Activated CD8-positive, alpha-beta memory T cell treated with anti-CD3 and anti-CD28 coated beads for 1 hour (primary cell): ENCODE results near the gene ANKRD35.
"Not testable (repeated sequence)": the region's sequence is repeated elsewhere in the genome, so short reads cannot be mapped to it uniquely, and the experiment has no call there.

ENCODE experiments used
- DNase-seq, 2 donors: peaks; one replicate each; pipeline ENCODE4 v3.0.0-alpha.2; 2020; ENCODE audit warnings: low read depth in 1 of 2; ENCODE audit errors: extremely low read depth in 1 of 2

Gene ANKRD35

GRCh38 chr1:145858901-145859490 is 26.7 kb downstream of the ANKRD35 start, which contains the start of gene PIAS3:
TSS of gene PIAS3 (minus strand) at chr1:145859081. CDS start at chr1:145858990, 91 bp downstream.
- DNase-seq = peak; percentile 47 to 71

- DNase-seq = peak; percentile 36 to 54
Measured at GRCh38 chr1:145858238-145858900, 27.3 kb downstream of the ANKRD35 start.

DNA sequence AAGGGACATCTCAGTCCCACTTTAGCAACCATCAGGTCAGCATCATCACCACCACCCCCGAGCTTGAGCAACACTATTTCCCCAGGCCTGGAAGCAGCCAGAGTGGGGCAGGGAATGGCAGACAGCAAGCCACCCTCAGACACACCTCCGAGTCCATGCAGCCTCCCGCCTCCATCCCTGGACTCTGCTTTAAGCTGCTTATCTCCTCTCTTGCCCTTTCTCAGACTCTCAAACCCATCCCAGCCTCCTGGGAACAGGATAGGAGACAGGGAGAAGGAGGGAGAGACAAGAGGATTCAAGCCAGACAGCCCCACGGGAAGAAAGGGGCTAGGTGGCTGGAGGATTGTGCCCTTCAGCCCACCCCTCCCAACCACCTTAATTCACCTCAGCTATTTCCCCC is 28.5 kb downstream of the ANKRD35 start:
- DNase-seq = no peak

DNA sequence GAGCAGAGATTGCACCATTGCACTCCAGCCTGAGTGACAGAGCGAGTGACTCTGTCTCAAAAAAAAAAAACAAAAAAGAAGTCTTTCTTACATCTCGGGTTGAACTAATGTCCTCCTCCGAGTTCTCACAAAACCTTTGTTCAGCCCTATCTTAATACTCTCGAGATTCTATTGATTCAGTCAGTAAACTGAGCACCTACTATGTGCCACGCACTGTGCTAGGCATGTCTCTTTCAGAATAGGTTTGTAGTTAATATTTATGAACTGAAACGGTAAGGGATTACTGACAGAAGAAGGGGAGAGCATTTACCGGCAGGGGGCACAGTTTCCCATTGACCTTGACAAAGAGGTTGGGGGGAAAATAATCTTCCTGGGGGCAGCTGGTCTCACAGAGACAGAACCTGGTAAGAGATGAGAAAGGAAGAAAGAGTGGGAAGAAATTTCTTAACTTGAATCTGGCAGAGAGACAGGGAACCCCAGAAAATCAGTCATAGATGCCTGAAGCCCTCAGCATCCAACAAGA is 30.2 kb downstream of the ANKRD35 start:
- no peak for DNase-seq

DNA sequence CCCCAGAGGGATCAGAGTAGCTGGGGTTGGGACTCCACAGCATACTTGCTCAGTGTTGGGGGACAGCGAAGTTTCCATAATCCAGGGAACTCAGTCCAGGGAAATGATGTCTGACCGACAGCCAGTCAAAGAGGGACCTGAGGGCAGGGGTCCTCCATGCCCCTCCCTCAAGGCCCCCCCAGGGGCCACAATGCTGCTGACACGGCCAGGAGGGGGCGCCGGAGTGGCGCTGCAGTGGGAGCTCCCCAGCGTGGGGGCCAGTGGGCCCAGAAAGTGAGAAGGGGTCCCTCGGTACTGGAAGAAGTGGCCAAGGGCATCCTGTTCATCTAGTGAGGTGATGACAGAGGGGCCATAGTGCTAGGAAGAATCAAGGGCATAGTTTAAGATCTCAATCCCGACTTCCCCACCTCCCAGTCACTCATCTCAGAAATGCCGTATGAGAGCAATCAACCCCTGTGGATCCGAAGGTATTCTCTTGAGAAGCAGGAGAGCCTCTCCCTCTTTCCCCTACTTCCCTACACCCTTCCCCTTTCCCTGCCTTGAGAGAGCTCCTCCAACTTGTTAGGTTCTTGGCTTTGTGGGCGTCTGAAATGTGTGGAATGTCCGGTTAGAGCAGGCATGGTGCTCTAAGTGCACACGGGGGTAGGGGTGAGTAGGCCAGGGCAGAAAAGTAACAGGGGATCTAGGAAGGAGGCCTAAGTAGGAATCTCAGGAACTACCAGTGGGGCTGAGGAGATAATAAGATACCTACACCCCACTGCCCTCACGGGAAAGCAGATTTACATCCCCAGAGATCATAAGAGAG is 36.1 kb downstream of the ANKRD35 start:
- no peak for DNase-seq

- no peak for DNase-seq
Measured at GRCh38 chr1:145847827-145848226, 37.8 kb downstream of the ANKRD35 start.

DNA sequence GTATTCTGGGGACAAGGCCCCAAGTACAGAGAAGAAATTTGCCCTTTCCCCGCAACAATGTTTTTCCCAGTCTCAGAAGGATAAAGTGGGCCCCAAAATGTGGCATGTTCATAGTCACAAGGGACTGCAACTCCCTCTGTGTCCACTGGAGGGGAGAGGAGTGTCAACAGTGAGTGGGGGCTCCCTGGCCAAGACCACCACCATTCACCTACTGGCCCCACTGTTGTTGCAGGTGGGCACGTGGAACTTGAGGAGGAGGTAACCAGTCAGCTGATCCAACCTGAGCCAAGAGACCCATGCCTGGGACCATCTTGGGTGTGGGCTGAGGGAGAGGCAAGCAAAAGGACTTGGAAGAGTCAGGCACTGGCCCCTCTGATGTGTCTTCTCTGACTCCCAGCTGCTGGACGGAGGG is 39.5 kb downstream of the ANKRD35 start:
- DNase-seq = no peak

- DNase-seq = peak; percentile 38 to 73
Measured at GRCh38 chr1:145845514-145846161, 40.0 kb downstream of the ANKRD35 start, which contains the start of gene NUDT17. TSS of gene NUDT17 (plus strand) at chr1:145845630. CDS start at chr1:145845641, 11 bp downstream.

DNA sequence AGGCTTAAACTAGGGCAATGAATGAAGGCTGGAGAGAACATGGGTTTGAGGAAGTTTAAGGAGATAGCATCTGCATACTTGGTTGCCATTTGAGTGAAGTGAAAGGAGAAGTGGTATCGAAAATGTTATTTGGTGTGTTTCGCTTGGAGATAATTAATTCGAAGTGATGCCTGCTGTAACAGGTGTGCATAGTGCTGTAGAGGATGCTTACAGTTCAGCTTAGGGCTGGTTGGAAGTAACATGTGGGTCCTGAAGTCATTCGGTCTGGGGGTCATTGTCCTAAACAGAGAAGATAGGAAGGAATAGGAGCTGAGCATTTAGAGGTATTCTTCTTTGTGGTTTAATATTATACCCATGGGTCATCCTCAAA is 40.5 kb downstream of the ANKRD35 start:
- DNase-seq = no peak

- DNase-seq = no peak
Measured at GRCh38 chr1:145843031-145843430, 42.6 kb downstream of the ANKRD35 start.

DNA sequence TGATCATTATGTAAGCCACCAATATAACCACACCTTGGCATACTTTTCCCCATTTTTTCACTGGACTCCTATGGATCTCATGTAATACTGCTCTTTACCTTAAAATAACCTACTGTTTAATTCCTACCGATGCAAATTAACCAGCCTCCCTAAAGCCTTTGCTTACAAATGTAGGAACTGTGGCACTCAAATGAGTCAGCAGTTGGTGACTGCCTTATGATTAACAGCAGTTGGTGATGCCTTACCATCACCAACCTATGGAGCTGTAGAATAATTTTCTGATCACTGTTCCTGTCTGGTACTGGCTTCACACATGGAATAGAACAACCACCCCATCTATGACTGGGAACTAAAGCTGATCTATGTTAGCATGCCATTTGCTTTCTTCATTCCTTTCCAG is 48.0 kb downstream of the ANKRD35 start:
- no peak for DNase-seq

- DNase-seq = not testable (repeated sequence)
Measured at GRCh38 chr1:145830810-145831209, 54.9 kb downstream of the ANKRD35 start.

DNA sequence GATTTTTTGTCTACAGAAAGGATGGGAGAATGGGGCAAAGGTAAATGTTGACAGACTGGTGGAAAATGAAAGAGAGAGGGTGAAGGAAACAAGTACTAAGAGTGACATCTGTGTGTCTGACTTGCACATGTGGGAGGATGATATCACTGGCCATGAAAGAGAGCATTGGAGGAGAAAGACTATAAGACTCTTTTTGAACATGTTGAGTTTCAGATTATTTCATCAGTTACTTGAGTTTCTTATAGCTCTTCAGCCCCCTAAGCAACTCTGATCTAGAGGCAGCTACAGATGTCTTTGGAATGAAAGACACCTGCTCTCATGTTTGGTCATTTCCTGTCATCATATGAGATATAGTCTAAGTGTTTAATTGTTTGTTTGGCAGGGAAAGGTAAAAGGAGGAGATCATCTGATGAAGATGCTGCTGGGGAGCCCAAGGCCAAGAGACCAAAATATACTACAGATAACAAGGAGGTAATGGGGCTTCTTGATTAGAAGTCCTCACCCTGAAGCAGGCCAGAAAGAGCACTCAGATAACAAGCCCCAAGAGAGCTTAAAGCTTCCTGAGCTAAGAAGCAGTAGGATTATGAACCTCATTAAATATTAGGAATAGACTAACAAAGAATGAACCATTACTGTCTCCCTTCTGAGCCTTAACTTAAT is 57.2 kb downstream of the ANKRD35 start:
- no peak for DNase-seq

- DNase-seq = no peak
Measured at GRCh38 chr1:145827966-145828365, 57.7 kb downstream of the ANKRD35 start.

DNA sequence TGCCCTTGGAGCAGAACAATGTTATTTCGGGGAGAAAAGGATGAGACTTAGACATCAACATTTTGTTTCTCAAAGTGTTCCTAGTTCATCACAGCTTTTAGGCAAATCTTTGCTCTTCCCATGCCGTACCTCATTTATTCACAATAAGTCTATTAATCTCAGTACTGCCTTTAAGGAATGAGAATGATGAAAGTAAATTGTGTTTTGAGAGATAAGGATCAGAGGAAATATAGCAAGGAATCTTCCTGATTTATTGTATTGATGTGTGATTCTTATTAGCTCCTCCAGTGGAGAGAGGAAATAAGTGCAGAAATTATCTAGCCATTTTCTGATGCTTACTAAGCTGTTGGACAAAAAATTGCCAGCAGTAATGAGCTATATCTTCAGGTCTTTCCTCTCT is 59.6 kb downstream of the ANKRD35 start:
- DNase-seq = no peak

- DNase-seq = no peak
Measured at GRCh38 chr1:145824499-145824842, 61.2 kb downstream of the ANKRD35 start.

- DNase-seq = peak; percentile 70 to 79
Measured at GRCh38 chr1:145823565-145824498, 61.8 kb downstream of the ANKRD35 start, which contains the start of the genes POLR3C and RNF115. TSS of gene POLR3C (plus strand) at chr1:145824200. CDS start at chr1:145825777, 1,577 bp downstream. TSS of gene RNF115 (minus strand) at chr1:145824095. CDS start at chr1:145823873, 222 bp downstream.

GRCh38 chr1:145822779-145823331 is 62.8 kb downstream of the ANKRD35 start:
- DNase-seq = not testable (repeated sequence)

DNA sequence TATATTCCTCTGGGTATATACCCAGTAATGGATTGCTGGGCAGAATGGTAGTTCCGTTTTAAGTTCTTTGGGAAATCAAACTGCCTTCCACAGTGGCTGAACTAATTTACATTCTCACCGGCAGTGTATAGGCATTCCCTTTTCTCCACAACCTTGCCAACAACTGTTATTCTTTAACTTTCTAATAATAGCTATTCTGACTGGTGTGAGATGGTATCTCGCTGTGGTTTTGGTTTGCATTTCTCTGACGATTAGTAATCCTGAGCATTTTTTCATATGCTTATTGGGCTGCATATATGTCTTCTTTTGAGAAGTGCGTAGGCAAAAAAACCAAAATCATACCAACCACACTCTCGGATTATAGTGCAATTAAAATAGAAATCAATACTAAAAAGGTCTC is 67.6 kb downstream of the ANKRD35 start:
- DNase-seq = not testable (repeated sequence)
